Measurements from ENCODE around the gene ARPP21.

GRCh38 chr3:35739181-35739809 lies 100.0 kb downstream of the ARPP21 start:
- TF ChIP-seq CTCF (conservative IDR thresholded peaks at IDR 0.05) (no peak), ZFX (IDR thresholded peaks at IDR 0.05) (no peak)
